BLaER1 (cell line): ENCODE results near the gene IL22RA1.

Experiments
- H3K27ac ChIP-seq: shearing (Covaris generic); formaldehyde crosslinking; 2 replicates; pipeline ENCODE4 v1.8.1; 2022
- H3K27me3 ChIP-seq: shearing (Covaris generic); formaldehyde crosslinking; 2 replicates; pipeline ENCODE4 v1.8.1; 2022
- H3K36me3 ChIP-seq: shearing (Covaris generic); formaldehyde crosslinking; 2 replicates; pipeline ENCODE4 v1.8.1; 2022
- H3K4me1 ChIP-seq: shearing (Covaris generic); formaldehyde crosslinking; 2 replicates; pipeline ENCODE4 v1.8.1; 2022
- H3K4me2 ChIP-seq: shearing (Covaris generic); formaldehyde crosslinking; 2 replicates; pipeline ENCODE4 v1.8.1; 2022
- H3K4me3 ChIP-seq: shearing (Covaris generic); formaldehyde crosslinking; 2 replicates; pipeline ENCODE4 v1.8.1; 2022
- H3K9ac ChIP-seq: shearing (Covaris generic); formaldehyde crosslinking; 2 replicates; pipeline ENCODE4 v1.8.1; 2022
- H3K9me3 ChIP-seq: shearing (Covaris generic); formaldehyde crosslinking; 2 replicates; pipeline ENCODE4 v1.8.1; 2022
- H4K20me1 ChIP-seq: shearing (Covaris generic); formaldehyde crosslinking; 2 replicates; pipeline ENCODE4 v1.8.1; 2022
- Cebpa-rat ChIP-seq: shearing (Covaris generic); IDR thresholded peaks from 2 replicates; pipeline ENCODE4 v1.8.1; 2022

IL22RA1 gene

DNA sequence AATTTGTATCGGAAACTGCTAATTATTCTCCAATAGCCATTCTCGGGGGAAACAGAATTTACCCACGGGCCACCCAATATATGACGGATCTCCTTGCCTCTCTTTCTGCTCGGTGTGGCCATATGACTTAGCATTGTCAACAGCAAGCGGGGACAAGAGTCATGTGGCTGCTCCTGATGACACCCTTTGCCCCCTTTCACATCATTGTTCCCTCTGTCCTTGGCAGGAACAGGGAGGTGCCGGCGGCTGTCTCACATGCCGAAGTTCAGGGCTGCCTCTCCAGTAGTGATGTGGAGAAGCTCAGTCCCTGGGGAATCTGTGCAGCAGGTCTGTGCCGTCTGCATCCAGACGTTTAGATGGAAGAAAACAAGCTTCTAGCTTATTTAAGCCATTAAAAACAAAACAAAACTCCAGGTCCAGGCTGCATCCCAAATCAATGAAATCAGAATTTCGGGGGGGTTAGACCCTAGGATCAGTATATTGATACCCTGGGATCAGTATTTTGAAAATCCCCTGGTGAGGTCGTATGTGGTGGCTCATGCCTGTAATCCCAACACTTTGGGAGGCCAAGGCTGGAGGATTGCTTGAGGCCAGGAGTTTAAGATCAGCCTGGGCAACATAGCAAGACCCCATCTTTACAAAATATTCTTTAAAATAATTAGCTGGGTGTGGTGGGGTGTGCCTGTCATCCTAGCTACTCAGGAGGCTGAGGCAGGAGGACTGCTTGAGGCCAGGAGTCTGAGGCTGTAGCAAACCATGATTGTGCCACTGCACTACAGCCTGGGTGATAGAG is 41.8 kb downstream of the IL22RA1 start:
- no peak overlapping the region for H3K9ac ChIP-seq
- no peak overlapping the region for H3K4me3 ChIP-seq
- no peak overlapping the region for H3K27ac ChIP-seq
- H3K4me1 ChIP-seq: peaks cover 63% of the 10 kb centered on the region
- TF ChIP-seq Cebpa-rat: no peak
- peak overlapping the region; percentile 44 for H3K4me2 ChIP-seq
- no peaks in the 10 kb centered on the region for H3K9me3 ChIP-seq
- no peaks in the 10 kb centered on the region for H4K20me1 ChIP-seq
- no peaks in the 10 kb centered on the region for H3K36me3 ChIP-seq
- no peaks in the 10 kb centered on the region for H3K27me3 ChIP-seq

DNA sequence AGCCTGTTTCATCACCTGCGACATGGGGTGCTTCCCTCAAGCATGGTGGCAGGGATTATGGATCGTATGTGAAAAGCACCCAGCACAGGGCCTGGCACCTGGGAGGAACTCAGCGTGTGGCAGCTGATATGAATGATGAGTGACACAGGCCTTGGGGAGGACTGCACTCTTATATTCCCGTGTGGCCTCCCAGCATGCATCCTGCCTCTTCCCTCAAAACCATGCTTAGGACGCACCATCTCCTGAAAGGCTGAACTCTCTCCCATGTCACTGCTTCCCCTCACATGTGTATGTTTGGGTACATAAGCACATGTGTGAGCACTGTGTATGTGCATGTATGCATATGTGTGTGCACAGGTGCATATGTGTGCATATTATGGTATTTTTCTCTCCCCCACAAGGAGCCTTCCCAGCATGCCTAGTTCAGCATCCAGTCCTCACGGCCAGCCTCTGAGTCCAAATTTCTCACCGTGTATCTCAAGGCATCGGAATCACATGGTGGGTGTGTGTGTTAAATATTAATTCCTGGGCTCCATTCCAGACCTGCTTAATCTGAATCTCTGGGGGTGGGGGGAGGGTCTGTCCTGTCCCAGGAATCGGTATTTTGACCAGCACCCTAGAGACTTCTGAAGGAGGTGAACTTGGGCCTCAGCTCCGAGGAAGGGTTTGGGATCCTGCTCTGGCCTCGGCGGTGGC is 43.8 kb downstream of the IL22RA1 start:
- Histone ChIP-seq H3K27me3 (no peaks in the 10 kb centered on the region), H3K4me2 (no peak overlapping the region), H3K9me3 (no peaks in the 10 kb centered on the region), H3K9ac (no peak overlapping the region), H3K27ac (no peak overlapping the region), H3K4me3 (no peak overlapping the region), H3K36me3 (no peaks in the 10 kb centered on the region), H3K4me1 (peaks cover 42% of the 10 kb centered on the region), H4K20me1 (no peaks in the 10 kb centered on the region)
- TF ChIP-seq Cebpa-rat: no peak

DNA sequence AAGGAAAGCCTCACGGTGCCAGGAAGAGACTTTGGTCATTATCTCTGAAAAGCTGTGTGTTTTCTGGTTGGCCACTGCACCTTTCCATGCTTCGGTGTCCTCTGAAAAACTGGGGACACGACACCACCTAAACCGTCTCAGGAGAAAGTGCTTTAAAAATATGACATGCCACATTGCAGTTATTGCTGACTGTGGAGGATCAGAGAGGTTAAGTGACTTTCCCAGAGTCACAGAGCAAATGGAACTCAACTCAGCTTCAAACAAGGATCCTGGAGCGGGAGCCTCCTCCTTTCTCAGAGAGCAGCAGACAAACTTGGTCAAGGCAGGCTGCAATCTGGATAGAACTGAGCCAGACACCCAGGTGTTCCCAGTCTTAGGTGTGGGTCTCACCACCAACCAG is 44.8 kb downstream of the IL22RA1 start:
- no peak for TF ChIP-seq Cebpa-rat
- Histone ChIP-seq H3K27ac (no peak overlapping the region), H3K36me3 (no peaks in the 10 kb centered on the region), H3K27me3 (no peaks in the 10 kb centered on the region), H3K4me1 (peaks cover 32% of the 10 kb centered on the region), H3K4me2 (no peak overlapping the region), H3K9me3 (no peaks in the 10 kb centered on the region), H3K4me3 (no peak overlapping the region), H4K20me1 (no peaks in the 10 kb centered on the region), H3K9ac (no peak overlapping the region)

DNA sequence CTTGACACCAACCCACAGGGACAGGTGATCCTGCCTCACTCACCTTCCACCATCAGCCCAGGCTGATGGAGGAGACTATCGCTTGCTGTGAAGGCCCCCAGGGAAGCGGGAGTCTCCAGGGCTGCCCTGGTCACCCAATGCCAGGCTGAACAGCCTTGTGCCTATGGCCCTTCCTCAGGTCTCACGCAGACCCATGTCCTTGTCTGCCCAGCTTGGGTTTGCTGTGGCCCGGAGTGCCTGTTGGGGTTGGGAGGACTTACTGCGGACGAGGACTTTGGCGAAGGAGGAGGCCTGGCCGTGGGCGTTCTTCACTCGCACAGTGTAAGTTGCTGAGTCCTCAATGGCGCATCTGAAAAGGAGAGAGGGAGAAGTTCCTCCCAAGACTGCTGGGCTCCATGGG is 45.3 kb downstream of the IL22RA1 start:
- Histone ChIP-seq H3K9ac (no peak overlapping the region), H3K27ac (no peak overlapping the region), H3K36me3 (no peaks in the 10 kb centered on the region), H3K27me3 (no peaks in the 10 kb centered on the region), H3K9me3 (no peaks in the 10 kb centered on the region), H3K4me1 (peaks cover 28% of the 10 kb centered on the region), H4K20me1 (no peaks in the 10 kb centered on the region), H3K4me2 (no peak overlapping the region), H3K4me3 (no peak overlapping the region)
- TF ChIP-seq Cebpa-rat: no peak

- Histone ChIP-seq H4K20me1 (no peaks in the 10 kb centered on the region), H3K27me3 (no peaks in the 10 kb centered on the region), H3K4me1 (peaks cover 19% of the 10 kb centered on the region), H3K9ac (no peak overlapping the region), H3K36me3 (no peaks in the 10 kb centered on the region), H3K27ac (no peak overlapping the region), H3K4me2 (no peak overlapping the region), H3K9me3 (no peaks in the 10 kb centered on the region), H3K4me3 (no peak overlapping the region)
- no peak for TF ChIP-seq Cebpa-rat
Measured at GRCh38 chr1:24096739-24097103, 46.2 kb downstream of the IL22RA1 start.

- TF ChIP-seq Cebpa-rat: no peak
- Histone ChIP-seq H3K27ac (no peak overlapping the region), H3K27me3 (no peaks in the 10 kb centered on the region), H3K9me3 (no peaks in the 10 kb centered on the region), H3K9ac (no peak overlapping the region), H3K4me2 (no peak overlapping the region), H3K36me3 (no peaks in the 10 kb centered on the region), H4K20me1 (no peaks in the 10 kb centered on the region), H3K4me3 (no peak overlapping the region), H3K4me1 (peaks cover 13% of the 10 kb centered on the region)
Measured at GRCh38 chr1:24096009-24096738, 46.8 kb downstream of the IL22RA1 start.

DNA sequence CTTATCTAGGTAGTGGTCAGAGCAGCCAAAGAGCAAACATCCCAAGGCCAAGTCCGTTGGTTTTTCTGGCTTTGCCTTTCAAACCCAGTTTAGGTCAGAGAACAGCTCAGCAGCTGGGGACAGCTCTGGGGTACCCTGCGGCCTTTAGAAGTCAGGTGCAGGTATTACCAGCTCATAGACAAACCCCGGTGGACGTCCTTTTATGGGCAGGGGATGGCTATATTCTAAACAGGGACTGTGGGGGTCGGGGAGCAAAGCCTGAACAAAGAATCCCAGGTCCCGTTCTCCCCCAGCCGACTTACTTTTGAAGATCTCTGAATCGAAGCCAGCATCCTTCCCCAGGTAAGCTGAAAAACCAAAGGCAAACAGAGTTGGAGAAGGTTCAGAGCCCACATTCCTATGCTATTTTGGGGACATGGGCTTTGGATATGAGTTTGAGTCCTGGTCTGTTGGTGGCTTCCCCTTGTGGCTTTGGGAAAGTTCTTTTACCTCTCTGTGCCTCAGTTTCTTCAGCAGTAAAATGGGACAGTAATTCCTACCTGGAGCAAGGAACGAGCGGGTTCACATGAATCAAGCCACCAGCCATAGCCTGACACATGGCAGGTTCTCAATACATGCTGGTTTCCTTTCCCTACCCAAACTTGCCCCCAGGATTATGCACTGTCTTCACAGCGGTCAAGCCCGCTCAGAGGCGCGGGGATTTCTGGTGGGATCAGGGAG is 47.6 kb downstream of the IL22RA1 start:
- Histone ChIP-seq H4K20me1 (no peaks in the 10 kb centered on the region), H3K27ac (no peak overlapping the region), H3K27me3 (no peaks in the 10 kb centered on the region), H3K9ac (no peak overlapping the region), H3K4me2 (no peak overlapping the region), H3K4me3 (no peak overlapping the region), H3K36me3 (no peaks in the 10 kb centered on the region), H3K4me1 (0 out of 2 replicates have a peak, but pooled peaks cover 7% of the 10 kb centered on the region), H3K9me3 (no peaks in the 10 kb centered on the region)
- no peak for TF ChIP-seq Cebpa-rat

DNA sequence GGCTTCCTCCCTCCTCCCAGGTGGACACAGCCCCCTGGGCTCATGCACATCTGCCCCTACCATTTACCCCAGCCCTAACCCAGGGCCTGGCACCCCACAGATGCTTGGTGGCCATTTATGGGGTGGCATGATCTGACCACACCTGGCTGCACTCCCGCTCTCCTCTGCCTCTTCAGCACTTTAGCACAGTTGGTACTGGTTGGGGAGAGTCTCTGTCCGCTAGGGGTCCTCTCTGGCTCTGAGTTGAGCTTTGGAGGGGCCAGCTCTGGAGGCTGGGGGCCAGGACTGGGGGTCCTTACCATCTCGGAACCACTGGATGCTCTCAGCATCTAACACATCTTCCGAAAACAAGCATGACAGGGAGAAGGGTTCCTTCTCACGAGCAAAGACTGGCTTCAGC is 48.4 kb downstream of the IL22RA1 start:
- H3K27me3 ChIP-seq: no peaks in the 10 kb centered on the region
- no peaks in the 10 kb centered on the region for H4K20me1 ChIP-seq
- no peak overlapping the region for H3K9ac ChIP-seq
- H3K4me3 ChIP-seq: no peak overlapping the region
- no peaks in the 10 kb centered on the region for H3K36me3 ChIP-seq
- peaks cover 10% of the 10 kb centered on the region for H3K4me1 ChIP-seq
- no peaks in the 10 kb centered on the region for H3K9me3 ChIP-seq
- no peak for TF ChIP-seq Cebpa-rat
- H3K4me2 ChIP-seq: no peak overlapping the region
- no peak overlapping the region for H3K27ac ChIP-seq

- no peak for TF ChIP-seq Cebpa-rat
- Histone ChIP-seq H3K4me2 (no peak overlapping the region), H3K27me3 (no peaks in the 10 kb centered on the region), H3K4me3 (no peak overlapping the region), H3K4me1 (peaks cover 14% of the 10 kb centered on the region), H4K20me1 (no peaks in the 10 kb centered on the region), H3K36me3 (no peaks in the 10 kb centered on the region), H3K9me3 (no peaks in the 10 kb centered on the region), H3K27ac (no peak overlapping the region), H3K9ac (no peak overlapping the region)
Measured at GRCh38 chr1:24093732-24094131, 49.2 kb downstream of the IL22RA1 start.

DNA sequence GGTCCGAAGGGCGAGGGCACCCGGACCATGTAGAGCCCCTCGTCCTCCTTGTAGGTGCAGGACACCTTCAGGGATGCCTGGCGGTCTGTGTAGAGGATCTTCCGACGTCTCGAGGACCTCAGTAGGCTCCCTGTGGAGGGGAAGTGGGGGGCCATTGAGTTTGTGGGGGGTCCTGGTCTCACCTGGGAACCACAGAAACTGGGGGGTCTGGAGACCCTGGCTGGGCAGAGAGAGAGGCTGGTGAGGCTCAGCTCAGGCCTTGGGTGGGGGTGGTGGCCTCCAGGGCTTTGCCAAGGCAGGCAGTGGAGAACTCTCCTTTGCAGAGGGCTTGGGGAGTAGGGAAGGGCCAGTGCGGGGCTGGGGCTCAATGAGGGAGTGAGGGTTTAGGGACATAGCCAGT is 50.0 kb downstream of the IL22RA1 start:
- Histone ChIP-seq H3K27me3 (no peaks in the 10 kb centered on the region), H3K9ac (no peak overlapping the region), H3K4me1 (peaks cover 11% of the 10 kb centered on the region), H3K27ac (no peak overlapping the region), H3K4me3 (no peak overlapping the region), H4K20me1 (no peaks in the 10 kb centered on the region), H3K9me3 (no peaks in the 10 kb centered on the region), H3K36me3 (no peaks in the 10 kb centered on the region), H3K4me2 (no peak overlapping the region)
- TF ChIP-seq Cebpa-rat: no peak
